ENCODE measurements around the gene RIIAD1. TPM values are rescaled to one million over a fixed set of nuclear protein-coding genes. Genes with fewer than 3 reads are reported as not detected.

The RIIAD1 gene
- total RNA-seq, 1 experiment from 2014 or later = not detected

GRCh38 chr1:151705753-151706463 is 15.4 kb upstream of the RIIAD1 start (continued):
- TF ChIP-seq GRHL2 (CRISPR knock-in tag; IDR thresholded peaks at IDR 0.05; ENCODE audit: insufficient replicate concordance, severe bottlenecking) = no peak
- TF ChIP-seq, protein P1, sequence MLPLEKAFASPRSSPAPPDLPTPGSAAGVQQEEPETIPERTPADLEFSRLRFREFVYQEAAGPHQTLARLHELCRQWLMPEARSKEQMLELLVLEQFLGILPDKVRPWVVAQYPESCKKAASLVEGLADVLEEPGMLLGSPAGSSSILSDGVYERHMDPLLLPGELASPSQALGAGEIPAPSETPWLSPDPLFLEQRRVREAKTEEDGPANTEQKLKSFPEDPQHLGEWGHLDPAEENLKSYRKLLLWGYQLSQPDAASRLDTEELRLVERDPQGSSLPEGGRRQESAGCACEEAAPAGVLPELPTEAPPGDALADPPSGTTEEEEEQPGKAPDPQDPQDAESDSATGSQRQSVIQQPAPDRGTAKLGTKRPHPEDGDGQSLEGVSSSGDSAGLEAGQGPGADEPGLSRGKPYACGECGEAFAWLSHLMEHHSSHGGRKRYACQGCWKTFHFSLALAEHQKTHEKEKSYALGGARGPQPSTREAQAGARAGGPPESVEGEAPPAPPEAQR (CRISPR knock-in tag; IDR thresholded peaks at IDR 0.05) = no peak

GRCh38 chr1:151706464-151707415 is 14.6 kb upstream of the RIIAD1 start:
- no peaks in the 10 kb centered on the region for H3K27me3 Mint-ChIP-seq (ENCODE audit: low read depth)
- DNase-seq (ENCODE audit: low spot score) (no peak), ATAC-seq (no peak)
- H3K27ac Mint-ChIP-seq = no peak overlapping the region
- no peaks in the 10 kb centered on the region for H3K36me3 Mint-ChIP-seq
- H3K4me1 Mint-ChIP-seq = no peaks in the 10 kb centered on the region
- TF ChIP-seq CBFB (CRISPR knock-in tag; IDR thresholded peaks at IDR 0.05; ENCODE audit: low read depth) (no peak), RELA (CRISPR knock-in tag; IDR thresholded peaks at IDR 0.05; ENCODE audit: borderline replicate concordance) (no peak), ATF1 (CRISPR knock-in tag; IDR thresholded peaks at IDR 0.05) (no peak), TCF7 (CRISPR knock-in tag; IDR thresholded peaks at IDR 0.05; ENCODE audit: low read depth) (no peak), MXD4 (CRISPR knock-in tag; IDR thresholded peaks at IDR 0.05; ENCODE audit: borderline replicate concordance) (no peak), SOX15 (CRISPR knock-in tag; IDR thresholded peaks at IDR 0.05) (no peak), PRDM15 (CRISPR knock-in tag; IDR thresholded peaks at IDR 0.05) (no peak), ZNF396 (CRISPR knock-in tag; IDR thresholded peaks at IDR 0.05; ENCODE audit: borderline replicate concordance) (no peak), ZMAT4 (CRISPR knock-in tag; IDR thresholded peaks at IDR 0.05) (no peak), TEAD4 (CRISPR knock-in tag; IDR thresholded peaks at IDR 0.05) (no peak), JUN (CRISPR knock-in tag; IDR thresholded peaks at IDR 0.05) (no peak), ZNF423 (CRISPR knock-in tag; IDR thresholded peaks at IDR 0.05) (no peak)
- TF ChIP-seq, protein P2, sequence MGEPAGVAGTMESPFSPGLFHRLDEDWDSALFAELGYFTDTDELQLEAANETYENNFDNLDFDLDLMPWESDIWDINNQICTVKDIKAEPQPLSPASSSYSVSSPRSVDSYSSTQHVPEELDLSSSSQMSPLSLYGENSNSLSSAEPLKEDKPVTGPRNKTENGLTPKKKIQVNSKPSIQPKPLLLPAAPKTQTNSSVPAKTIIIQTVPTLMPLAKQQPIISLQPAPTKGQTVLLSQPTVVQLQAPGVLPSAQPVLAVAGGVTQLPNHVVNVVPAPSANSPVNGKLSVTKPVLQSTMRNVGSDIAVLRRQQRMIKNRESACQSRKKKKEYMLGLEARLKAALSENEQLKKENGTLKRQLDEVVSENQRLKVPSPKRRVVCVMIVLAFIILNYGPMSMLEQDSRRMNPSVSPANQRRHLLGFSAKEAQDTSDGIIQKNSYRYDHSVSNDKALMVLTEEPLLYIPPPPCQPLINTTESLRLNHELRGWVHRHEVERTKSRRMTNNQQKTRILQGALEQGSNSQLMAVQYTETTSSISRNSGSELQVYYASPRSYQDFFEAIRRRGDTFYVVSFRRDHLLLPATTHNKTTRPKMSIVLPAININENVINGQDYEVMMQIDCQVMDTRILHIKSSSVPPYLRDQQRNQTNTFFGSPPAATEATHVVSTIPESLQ (CRISPR knock-in tag; IDR thresholded peaks at IDR 0.05) = no peak
- TF ChIP-seq, protein P3, sequence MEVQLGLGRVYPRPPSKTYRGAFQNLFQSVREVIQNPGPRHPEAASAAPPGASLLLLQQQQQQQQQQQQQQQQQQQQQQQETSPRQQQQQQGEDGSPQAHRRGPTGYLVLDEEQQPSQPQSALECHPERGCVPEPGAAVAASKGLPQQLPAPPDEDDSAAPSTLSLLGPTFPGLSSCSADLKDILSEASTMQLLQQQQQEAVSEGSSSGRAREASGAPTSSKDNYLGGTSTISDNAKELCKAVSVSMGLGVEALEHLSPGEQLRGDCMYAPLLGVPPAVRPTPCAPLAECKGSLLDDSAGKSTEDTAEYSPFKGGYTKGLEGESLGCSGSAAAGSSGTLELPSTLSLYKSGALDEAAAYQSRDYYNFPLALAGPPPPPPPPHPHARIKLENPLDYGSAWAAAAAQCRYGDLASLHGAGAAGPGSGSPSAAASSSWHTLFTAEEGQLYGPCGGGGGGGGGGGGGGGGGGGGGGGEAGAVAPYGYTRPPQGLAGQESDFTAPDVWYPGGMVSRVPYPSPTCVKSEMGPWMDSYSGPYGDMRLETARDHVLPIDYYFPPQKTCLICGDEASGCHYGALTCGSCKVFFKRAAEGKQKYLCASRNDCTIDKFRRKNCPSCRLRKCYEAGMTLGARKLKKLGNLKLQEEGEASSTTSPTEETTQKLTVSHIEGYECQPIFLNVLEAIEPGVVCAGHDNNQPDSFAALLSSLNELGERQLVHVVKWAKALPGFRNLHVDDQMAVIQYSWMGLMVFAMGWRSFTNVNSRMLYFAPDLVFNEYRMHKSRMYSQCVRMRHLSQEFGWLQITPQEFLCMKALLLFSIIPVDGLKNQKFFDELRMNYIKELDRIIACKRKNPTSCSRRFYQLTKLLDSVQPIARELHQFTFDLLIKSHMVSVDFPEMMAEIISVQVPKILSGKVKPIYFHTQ (CRISPR knock-in tag; IDR thresholded peaks at IDR 0.05) = no peak
- CTCF ChIA-PET = interaction anchor here (1.0 to 2.1 kb wide), 4 partner anchors 8 to 130 kb away, joined by 3 to 6 read pairs (median 5); no protein-coding TSS in a partner anchor
- no peaks in the 10 kb centered on the region for H3K9me3 Mint-ChIP-seq
- no peak overlapping the region for H3K4me3 Mint-ChIP-seq
- POLR2A ChIA-PET = no interaction called here
